HepG2 (cell line): Measurements from ENCODE around the gene ALDH1A1. TPM values are rescaled to one million over a fixed set of nuclear protein-coding genes. Genes with fewer than 3 reads are reported as not detected.
A peak's percentile ranks its signal among the peaks of the same experiment; 100 is the strongest.

Experiments
- BRD4 ChIP-seq: sonication (generic); formaldehyde crosslinking; IDR thresholded peaks from 2 replicates; pipeline ENCODE4 v1.4.0; 2020; ENCODE audit warnings: missing genetic modification reagents
- CEBPB ChIP-seq: IDR thresholded peaks from 2 replicates; pipeline ENCODE4 v1.6.1; 2011; ENCODE audit warnings: low read depth, low read length, improper control_type of control experiment, borderline replicate concordance
- CENPX ChIP-seq: sonication (generic); formaldehyde crosslinking; IDR thresholded peaks from 2 replicates; pipeline ENCODE4 v1.9.0; 2021; ENCODE audit warnings: mild to moderate bottlenecking, missing genetic modification reagents, moderate library complexity
- ELF4 ChIP-seq: sonication (generic); formaldehyde crosslinking; IDR thresholded peaks from 2 replicates; pipeline ENCODE4 v1.5.0; 2020; ENCODE audit warnings: missing genetic modification reagents, mild to moderate bottlenecking, moderate library complexity, borderline replicate concordance
- HOXA3 ChIP-seq: sonication (generic); formaldehyde crosslinking; IDR thresholded peaks from 2 replicates; pipeline ENCODE4 v1.5.0; 2020; ENCODE audit warnings: missing genetic modification reagents
- MED8 ChIP-seq: sonication (generic); formaldehyde crosslinking; IDR thresholded peaks from 2 replicates; pipeline ENCODE4 v1.8.1; 2023; ENCODE audit warnings: mild to moderate bottlenecking, missing genetic modification reagents; ENCODE audit not compliant: insufficient replicate concordance
- MIXL1 ChIP-seq: IDR thresholded peaks from 2 replicates; pipeline ENCODE4 v1.6.1; 2016
- PAF1 ChIP-seq: IDR thresholded peaks from 2 replicates; pipeline ENCODE4 v1.6.1; 2016; ENCODE audit warnings: missing genetic modification reagents, missing compliant biosample characterization
- TAF15 ChIP-seq: fragments of 200-400 bp; formaldehyde crosslinking; IDR thresholded peaks from one replicate; pipeline ENCODE4 v1.6.1; 2018; ENCODE audit warnings: mild to moderate bottlenecking, low read depth, low read length; ENCODE audit not compliant: poor library complexity, severe bottlenecking
- ZFP62 ChIP-seq: sonication (generic); formaldehyde crosslinking; IDR thresholded peaks from 2 replicates; pipeline ENCODE4 v1.4.0; 2020; ENCODE audit warnings: missing genetic modification reagents
- ZFP90 ChIP-seq: sonication (generic); formaldehyde crosslinking; IDR thresholded peaks from 2 replicates; pipeline ENCODE4 v1.8.0; 2022; ENCODE audit warnings: missing genetic modification reagents, mild to moderate bottlenecking, inconsistent platforms, borderline replicate concordance
- ZNF501 ChIP-seq: sonication (generic); formaldehyde crosslinking; IDR thresholded peaks from 2 replicates; pipeline ENCODE4 v1.5.1; 2020; ENCODE audit warnings: mild to moderate bottlenecking, moderate library complexity, missing genetic modification reagents
- ZNF556 ChIP-seq: sonication (generic); formaldehyde crosslinking; IDR thresholded peaks from 2 replicates; pipeline ENCODE4 v1.4.0; 2020; ENCODE audit warnings: mild to moderate bottlenecking, missing genetic modification reagents, borderline replicate concordance
- ZNF629 ChIP-seq: sonication (generic); formaldehyde crosslinking; conservative IDR thresholded peaks from 2 replicates; pipeline ENCODE4 v1.5.0; 2020; ENCODE audit warnings: missing genetic modification reagents
- ZNF891 ChIP-seq: sonication (generic); formaldehyde crosslinking; IDR thresholded peaks from 2 replicates; pipeline ENCODE4 v1.5.0; 2020; ENCODE audit warnings: mild to moderate bottlenecking, missing genetic modification reagents
- polyA plus RNA-seq, 8 experiments: library from polyadenylated mRNA; depleted of rRNA in 3 of 8; stranded (reverse) in 7 of 8; unstranded in 1 of 8; fragments of >200 nt; fragmentation: Illumina TruSeq in 4 of 8; extraction: Trizol in 4 of 8; gene quantifications; 2 replicates each; pipeline versions ENCODE4 v1.2.1 to v1.2.3, GENCODE V29; 2011 to 2016; ENCODE audit warnings: low read depth in 4 of 8, missing spikeins in 1 of 8, mixed read lengths in 1 of 8; ENCODE audit not compliant: insufficient read depth in 1 of 8
- total RNA-seq, 5 experiments: library from RNA; depleted of rRNA; stranded (reverse); fragments of >200 nt; fragmentation: Illumina TruSeq; extraction: Trizol; gene quantifications; 2 replicates each; pipeline ENCODE4 v1.2.3, GENCODE V29; 2016; ENCODE audit warnings: low read depth in 1 of 5
- TF ChIP-seq, protein P1 (sequence below): sonication (generic); formaldehyde crosslinking; IDR thresholded peaks from 2 replicates; pipeline ENCODE4 v1.5.1; 2020; ENCODE audit warnings: mild to moderate bottlenecking, missing genetic modification reagents, moderate library complexity
- TF ChIP-seq, protein P2 (sequence below): IDR thresholded peaks from 2 replicates; pipeline ENCODE4 v1.4.0; 2020; ENCODE audit warnings: mild to moderate bottlenecking, missing genetic modification reagents
- TF ChIP-seq, protein P3 (sequence below): IDR thresholded peaks from 2 replicates; pipeline ENCODE4 v1.6.1; 2016; ENCODE audit warnings: mild to moderate bottlenecking
- TF ChIP-seq, protein P4 (sequence below): sonication (generic); formaldehyde crosslinking; IDR thresholded peaks from 2 replicates; pipeline ENCODE4 v1.4.0; 2020; ENCODE audit warnings: mild to moderate bottlenecking, missing genetic modification reagents
- TF ChIP-seq, protein P5 (sequence below): IDR thresholded peaks from 2 replicates; pipeline ENCODE4 v1.6.1; 2018; ENCODE audit warnings: missing genetic modification reagents
- TF ChIP-seq, protein P6 (sequence below): IDR thresholded peaks from 2 replicates; pipeline ENCODE4 v1.6.1; 2016; ENCODE audit warnings: mild to moderate bottlenecking, missing biosample characterization, missing genetic modification reagents

The ALDH1A1 gene
- total and polyA plus RNA-seq, 2 of the 13 experiments (the other 11 are each of a cell fraction or from before 2014, with no cell fraction given), result 88.2 to 439 TPM

DNA sequence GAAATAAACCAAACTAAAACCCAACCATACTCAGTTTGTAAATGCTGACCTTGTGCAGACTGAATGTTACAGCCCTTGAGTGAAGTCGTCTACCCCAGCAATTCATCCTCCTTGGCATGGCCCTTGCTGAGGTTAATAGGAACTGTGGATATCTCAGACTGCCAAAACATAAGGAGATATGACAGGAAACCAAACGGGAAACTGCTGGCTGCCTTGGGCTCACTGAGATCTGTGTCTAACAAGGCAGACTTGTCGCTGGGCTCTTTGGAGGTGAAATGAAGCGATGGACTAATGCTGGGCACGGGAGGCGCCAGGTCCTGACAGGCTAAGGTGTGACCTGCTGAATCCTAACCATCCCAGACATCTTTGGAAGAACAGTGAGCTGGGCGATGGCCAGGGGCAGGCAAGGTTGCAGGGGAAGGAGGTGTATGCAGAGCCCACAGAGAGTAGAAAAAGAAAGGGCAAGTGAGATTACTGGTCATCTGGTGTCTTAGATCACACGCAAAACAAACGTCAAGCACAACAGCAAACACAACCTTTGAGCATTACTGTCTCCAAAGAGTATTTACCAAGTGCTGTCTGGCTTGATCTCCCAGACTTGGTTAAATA lies 44.6 kb upstream of the ALDH1A1 start (continued):
- TF ChIP-seq, protein P1, sequence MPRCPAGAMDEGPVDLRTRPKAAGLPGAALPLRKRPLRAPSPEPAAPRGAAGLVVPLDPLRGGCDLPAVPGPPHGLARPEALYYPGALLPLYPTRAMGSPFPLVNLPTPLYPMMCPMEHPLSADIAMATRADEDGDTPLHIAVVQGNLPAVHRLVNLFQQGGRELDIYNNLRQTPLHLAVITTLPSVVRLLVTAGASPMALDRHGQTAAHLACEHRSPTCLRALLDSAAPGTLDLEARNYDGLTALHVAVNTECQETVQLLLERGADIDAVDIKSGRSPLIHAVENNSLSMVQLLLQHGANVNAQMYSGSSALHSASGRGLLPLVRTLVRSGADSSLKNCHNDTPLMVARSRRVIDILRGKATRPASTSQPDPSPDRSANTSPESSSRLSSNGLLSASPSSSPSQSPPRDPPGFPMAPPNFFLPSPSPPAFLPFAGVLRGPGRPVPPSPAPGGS (CRISPR knock-in tag), result peak; percentile 38; the same call in 1 of the 2 replicates
- peak; percentile 66 for TF ChIP-seq ZNF501 (CRISPR knock-in tag)
- TF ChIP-seq ZNF891 (CRISPR knock-in tag), result no peak
- TF ChIP-seq TAF15, result no peak
- no peak for TF ChIP-seq ZFP62 (CRISPR knock-in tag)
- TF ChIP-seq, protein P2, sequence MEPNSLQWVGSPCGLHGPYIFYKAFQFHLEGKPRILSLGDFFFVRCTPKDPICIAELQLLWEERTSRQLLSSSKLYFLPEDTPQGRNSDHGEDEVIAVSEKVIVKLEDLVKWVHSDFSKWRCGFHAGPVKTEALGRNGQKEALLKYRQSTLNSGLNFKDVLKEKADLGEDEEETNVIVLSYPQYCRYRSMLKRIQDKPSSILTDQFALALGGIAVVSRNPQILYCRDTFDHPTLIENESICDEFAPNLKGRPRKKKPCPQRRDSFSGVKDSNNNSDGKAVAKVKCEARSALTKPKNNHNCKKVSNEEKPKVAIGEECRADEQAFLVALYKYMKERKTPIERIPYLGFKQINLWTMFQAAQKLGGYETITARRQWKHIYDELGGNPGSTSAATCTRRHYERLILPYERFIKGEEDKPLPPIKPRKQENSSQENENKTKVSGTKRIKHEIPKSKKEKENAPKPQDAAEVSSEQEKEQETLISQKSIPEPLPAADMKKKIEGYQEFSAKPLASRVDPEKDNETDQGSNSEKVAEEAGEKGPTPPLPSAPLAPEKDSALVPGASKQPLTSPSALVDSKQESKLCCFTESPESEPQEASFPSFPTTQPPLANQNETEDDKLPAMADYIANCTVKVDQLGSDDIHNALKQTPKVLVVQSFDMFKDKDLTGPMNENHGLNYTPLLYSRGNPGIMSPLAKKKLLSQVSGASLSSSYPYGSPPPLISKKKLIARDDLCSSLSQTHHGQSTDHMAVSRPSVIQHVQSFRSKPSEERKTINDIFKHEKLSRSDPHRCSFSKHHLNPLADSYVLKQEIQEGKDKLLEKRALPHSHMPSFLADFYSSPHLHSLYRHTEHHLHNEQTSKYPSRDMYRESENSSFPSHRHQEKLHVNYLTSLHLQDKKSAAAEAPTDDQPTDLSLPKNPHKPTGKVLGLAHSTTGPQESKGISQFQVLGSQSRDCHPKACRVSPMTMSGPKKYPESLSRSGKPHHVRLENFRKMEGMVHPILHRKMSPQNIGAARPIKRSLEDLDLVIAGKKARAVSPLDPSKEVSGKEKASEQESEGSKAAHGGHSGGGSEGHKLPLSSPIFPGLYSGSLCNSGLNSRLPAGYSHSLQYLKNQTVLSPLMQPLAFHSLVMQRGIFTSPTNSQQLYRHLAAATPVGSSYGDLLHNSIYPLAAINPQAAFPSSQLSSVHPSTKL, result peak; percentile 99
- TF ChIP-seq MED8, result no peak
- peak; percentile 34; the same call in 1 of the 2 replicates for TF ChIP-seq ZNF629 (CRISPR knock-in tag)
- TF ChIP-seq HOXA3 (CRISPR knock-in tag), result peak; percentile 81
- TF ChIP-seq BRD4 (CRISPR knock-in tag), result peak; percentile 92
- TF ChIP-seq, protein P3, sequence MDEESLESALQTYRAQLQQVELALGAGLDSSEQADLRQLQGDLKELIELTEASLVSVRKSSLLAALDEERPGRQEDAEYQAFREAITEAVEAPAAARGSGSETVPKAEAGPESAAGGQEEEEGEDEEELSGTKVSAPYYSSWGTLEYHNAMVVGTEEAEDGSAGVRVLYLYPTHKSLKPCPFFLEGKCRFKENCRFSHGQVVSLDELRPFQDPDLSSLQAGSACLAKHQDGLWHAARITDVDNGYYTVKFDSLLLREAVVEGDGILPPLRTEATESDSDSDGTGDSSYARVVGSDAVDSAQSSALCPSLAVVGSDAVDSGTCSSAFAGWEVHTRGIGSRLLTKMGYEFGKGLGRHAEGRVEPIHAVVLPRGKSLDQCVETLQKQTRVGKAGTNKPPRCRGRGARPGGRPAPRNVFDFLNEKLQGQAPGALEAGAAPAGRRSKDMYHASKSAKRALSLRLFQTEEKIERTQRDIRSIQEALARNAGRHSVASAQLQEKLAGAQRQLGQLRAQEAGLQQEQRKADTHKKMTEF (CRISPR knock-in tag), result peak; percentile 82
- TF ChIP-seq, protein P4, sequence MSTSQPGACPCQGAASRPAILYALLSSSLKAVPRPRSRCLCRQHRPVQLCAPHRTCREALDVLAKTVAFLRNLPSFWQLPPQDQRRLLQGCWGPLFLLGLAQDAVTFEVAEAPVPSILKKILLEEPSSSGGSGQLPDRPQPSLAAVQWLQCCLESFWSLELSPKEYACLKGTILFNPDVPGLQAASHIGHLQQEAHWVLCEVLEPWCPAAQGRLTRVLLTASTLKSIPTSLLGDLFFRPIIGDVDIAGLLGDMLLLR (CRISPR knock-in tag), result no peak
- TF ChIP-seq MIXL1 (CRISPR knock-in tag), result peak; percentile 88
- TF ChIP-seq, protein P5, sequence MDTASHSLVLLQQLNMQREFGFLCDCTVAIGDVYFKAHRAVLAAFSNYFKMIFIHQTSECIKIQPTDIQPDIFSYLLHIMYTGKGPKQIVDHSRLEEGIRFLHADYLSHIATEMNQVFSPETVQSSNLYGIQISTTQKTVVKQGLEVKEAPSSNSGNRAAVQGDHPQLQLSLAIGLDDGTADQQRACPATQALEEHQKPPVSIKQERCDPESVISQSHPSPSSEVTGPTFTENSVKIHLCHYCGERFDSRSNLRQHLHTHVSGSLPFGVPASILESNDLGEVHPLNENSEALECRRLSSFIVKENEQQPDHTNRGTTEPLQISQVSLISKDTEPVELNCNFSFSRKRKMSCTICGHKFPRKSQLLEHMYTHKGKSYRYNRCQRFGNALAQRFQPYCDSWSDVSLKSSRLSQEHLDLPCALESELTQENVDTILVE, result peak; percentile 48; the same call in 1 of the 2 replicates
- TF ChIP-seq, protein P6, sequence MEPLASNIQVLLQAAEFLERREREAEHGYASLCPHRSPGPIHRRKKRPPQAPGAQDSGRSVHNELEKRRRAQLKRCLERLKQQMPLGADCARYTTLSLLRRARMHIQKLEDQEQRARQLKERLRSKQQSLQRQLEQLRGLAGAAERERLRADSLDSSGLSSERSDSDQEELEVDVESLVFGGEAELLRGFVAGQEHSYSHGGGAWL (CRISPR knock-in tag), result no peak
- no peak for TF ChIP-seq CENPX (CRISPR knock-in tag)
- TF ChIP-seq ELF4 (CRISPR knock-in tag), result no peak
- no peak for TF ChIP-seq CEBPB
- no peak for TF ChIP-seq PAF1 (CRISPR knock-in tag)
- TF ChIP-seq ZFP90 (CRISPR knock-in tag), result peak; percentile 74; the same call in 1 of the 2 replicates
- TF ChIP-seq ZNF556, result no peak
